GM12878 (cell line): ENCODE measurements around the gene DHRS9. TPM values are rescaled to one million over a fixed set of nuclear protein-coding genes. Genes with fewer than 3 reads are reported as not detected.

Experiments used
- ATAC-seq: fragments of 200-7000 bp; cut with Tn5 transposase; 3 replicates; pipeline ENCODE4 v1.9.1; 2020; ENCODE audit warnings: mild to moderate bottlenecking, moderate library complexity
- BruUV-seq: library from RNA; stranded (reverse); fragments of 400-500 nt; replicated peaks from 2 replicates; lab custom pipeline; 2021; lab: Mats Ljungman, UMichigan
- CTCF ChIA-PET: fragments of 300-600 bp; sonication (Branson Sonifier 250); formaldehyde crosslinking; extraction: SDS; loops from one replicate; lab custom pipeline; 2021; ENCODE audit warnings: inconsistent platforms; lab: Yijun Ruan, JAX
- POLR2A ChIA-PET: fragments of 350-600 bp; formaldehyde crosslinking; extraction: SDS; loops from one replicate; lab custom pipeline; 2021; ENCODE audit warnings: inconsistent platforms; lab: Charles Lee
- RAD21 ChIA-PET: fragments of 300-600 bp; sonication (Branson Sonifier 250); formaldehyde crosslinking; loops from one replicate; lab custom pipeline; 2023; ENCODE audit warnings: antibody characterized with exemption; ENCODE audit not compliant: unreplicated experiment; lab: Charles Lee
- SMC1A ChIA-PET: fragments of 300-600 bp; sonication (Branson Sonifier 250); formaldehyde crosslinking; loops from one replicate; lab custom pipeline; 2023; ENCODE audit not compliant: unreplicated experiment, uncharacterized antibody; lab: Charles Lee
- DNase-seq: peaks from one replicate; pipeline ENCODE4 v3.0.0-alpha.2; 2011; ENCODE audit warnings: low read depth, low spot score
- FAIRE-seq: peaks from 3 replicates; lab custom pipeline; 2011; peaks lifted over from hg19 to GRCh38; lab: Jason Lieb, UNC
- H2AFZ ChIP-seq: 2 replicates; pipeline ENCODE4 v1.6.0; 2011; ENCODE audit warnings: low read depth, low read length, control low read depth; ENCODE audit not compliant: control insufficient read depth
- H3K27ac ChIP-seq: 2 replicates; pipeline ENCODE4 v1.5.1; 2011; ENCODE audit warnings: control low read depth; ENCODE audit not compliant: control insufficient read depth, insufficient read depth
- H3K27me3 ChIP-seq, 2 experiments: replicated peaks in 1 of 2; 2 replicates each; pipeline versions ENCODE4 v1.6.0 to v1.6.1; 2011; ENCODE audit warnings: low read length in 1 of 2; ENCODE audit not compliant: control insufficient read depth in 2 of 2, insufficient read depth in 2 of 2
- H3K36me3 ChIP-seq, 2 experiments: 2 replicates each; pipeline ENCODE4 v1.5.1; 2011; ENCODE audit warnings: low read length in 1 of 2; ENCODE audit not compliant: control insufficient read depth in 2 of 2, insufficient read depth in 2 of 2
- H3K4me1 ChIP-seq: 2 replicates; pipeline ENCODE4 v1.6.1; 2011; ENCODE audit warnings: mild to moderate bottlenecking, low read length, moderate library complexity, mixed read lengths; ENCODE audit not compliant: control insufficient read depth, insufficient read depth
- H3K4me2 ChIP-seq: 2 replicates; pipeline ENCODE4 v1.6.0; 2011; ENCODE audit warnings: control low read depth; ENCODE audit not compliant: control insufficient read depth, insufficient read depth
- H3K4me3 ChIP-seq: fragments of 200-600 bp; sonication (generic); 2 replicates; pipeline ENCODE4 v1.5.1; 2016
- H3K79me2 ChIP-seq: 2 replicates; pipeline ENCODE4 v1.6.0; 2011; ENCODE audit warnings: low read length; ENCODE audit not compliant: control insufficient read depth, insufficient read depth
- H3K9ac ChIP-seq: 2 replicates; pipeline ENCODE4 v1.8.0; 2011; ENCODE audit warnings: low read length, control low read depth, mixed read lengths; ENCODE audit not compliant: control insufficient read depth, insufficient read depth
- H3K9me3 ChIP-seq: replicated peaks from 3 replicates; pipeline ENCODE4 v1.5.1; 2011; ENCODE audit warnings: mild to moderate bottlenecking, low read length; ENCODE audit not compliant: control insufficient read depth, insufficient read depth
- H4K20me1 ChIP-seq: 2 replicates; pipeline ENCODE4 v1.6.0; 2011; ENCODE audit not compliant: control insufficient read depth, insufficient read depth
- BACH1 ChIP-seq: fragments of 450-650 bp; IDR thresholded peaks from 2 replicates; pipeline ENCODE4 v1.6.1; 2017; ENCODE audit warnings: mild to moderate bottlenecking, borderline replicate concordance
- CHD4 ChIP-seq: fragments of 200-600 bp; sonication (generic); IDR thresholded peaks from 2 replicates; pipeline ENCODE4 v1.6.1; 2016; ENCODE audit warnings: mild to moderate bottlenecking
- EZH2 ChIP-seq: IDR thresholded peaks from 2 replicates; pipeline ENCODE4 v1.6.1; 2012; ENCODE audit warnings: low read depth, mild to moderate bottlenecking, control low read depth, inconsistent platforms, low read length, borderline replicate concordance; ENCODE audit not compliant: control insufficient read depth
- FOS ChIP-seq: IDR thresholded peaks from 3 replicates; pipeline ENCODE4 v1.6.1; 2011; ENCODE audit warnings: borderline replicate concordance; ENCODE audit not compliant: insufficient read length; ENCODE audit errors: extremely low read depth
- HDGF ChIP-seq: fragments of 450-650 bp; IDR thresholded peaks from 2 replicates; pipeline ENCODE4 v1.6.1; 2016; ENCODE audit warnings: antibody characterized with exemption
- MTA3 ChIP-seq: IDR thresholded peaks from 2 replicates; pipeline ENCODE4 v1.6.1; 2012; ENCODE audit warnings: low read length, inconsistent platforms, borderline replicate concordance
- RUNX3 ChIP-seq: IDR thresholded peaks from 2 replicates; pipeline ENCODE4 v1.6.1; 2012; ENCODE audit warnings: low read length, inconsistent platforms
- SIN3A ChIP-seq: IDR thresholded peaks from 2 replicates; pipeline ENCODE4 v1.6.1; 2012; ENCODE audit warnings: low read depth, low read length, improper control_type of control experiment
- SREBF1 ChIP-seq: IDR thresholded peaks from 2 replicates; pipeline ENCODE4 v1.6.1; 2012; ENCODE audit warnings: mild to moderate bottlenecking, low read length
- SUZ12 ChIP-seq: fragments of 200-600 bp; sonication (generic); IDR thresholded peaks from one replicate; pipeline ENCODE4 v1.6.1; 2018; ENCODE audit warnings: antibody characterized with exemption, mild to moderate bottlenecking; ENCODE audit not compliant: unreplicated experiment
- YY1 ChIP-seq: IDR thresholded peaks from 2 replicates; pipeline ENCODE4 v1.6.1; 2011; ENCODE audit warnings: low read depth, mild to moderate bottlenecking, low read length
- ZNF622 ChIP-seq: fragments of 450-650 bp; IDR thresholded peaks from 2 replicates; pipeline ENCODE4 v1.6.1; 2017; ENCODE audit warnings: mild to moderate bottlenecking, inconsistent platforms
- WGBS: methylation state at CpG from one replicate; pipeline ENCODE4 v1.1.6; 2016; ENCODE audit warnings: low lambda C conversion rate; ENCODE audit not compliant: insufficient replicate concordance, insufficient coverage; ENCODE audit errors: missing lambda C conversion rate; 5-methylcytosine and 5-hydroxymethylcytosine counted together
- in situ Hi-C: fragments of 300-500 bp; cut with MboI; formaldehyde crosslinking; loops from 9 replicates; pipeline ENCODE4 v1.14.3; 2018; ENCODE audit warnings: mixed read lengths
- intact Hi-C: fragments of 100-400 bp; cut with micrococcal nuclease; formaldehyde crosslinking; loops from one replicate; pipeline ENCODE4 v1.14.2; 2022; ENCODE audit not compliant: unreplicated experiment
- polyA plus RNA-seq, 11 experiments: library from polyadenylated mRNA; depleted of rRNA in 4 of 11; unstranded in 6 of 11; stranded (reverse) in 5 of 11; fragments of >200 nt; fragmentation: Nextera tagmentation in 4 of 11; fragmentation: Illumina TruSeq in 1 of 11; extraction: Ambion mirVana in 4 of 11; extraction: Trizol in 1 of 11; gene quantifications; 1 replicate in 1 of 11; 2 replicates in 10 of 11; pipeline versions ENCODE4 v1.2.1 to v1.2.3, GENCODE V29; 2011 to 2016; ENCODE audit warnings: inconsistent platforms in 2 of 11, missing spikeins in 2 of 11, low read depth in 1 of 11
- total RNA-seq, 4 experiments: library from RNA; depleted of rRNA in 3 of 4; stranded (reverse); fragments of >200 nt in 3 of 4; fragmentation: Illumina TruSeq in 1 of 4; extraction: Trizol in 1 of 4; gene quantifications; 2 replicates each; pipeline versions ENCODE4 v1.2.1 to v1.2.3, GENCODE V29; 2013 to 2021
- TF ChIP-seq, protein P1 (sequence below): fragments of 450-650 bp; IDR thresholded peaks from 2 replicates; pipeline ENCODE4 v1.6.1; 2017; ENCODE audit warnings: mild to moderate bottlenecking
- TF ChIP-seq, protein P2 (sequence below): IDR thresholded peaks from 2 replicates; pipeline ENCODE4 v1.6.1; 2011; ENCODE audit warnings: mild to moderate bottlenecking, low read depth, low read length, moderate library complexity; ENCODE audit not compliant: insufficient replicate concordance
- TF ChIP-seq, protein P3 (sequence below): IDR thresholded peaks from 2 replicates; pipeline ENCODE4 v1.6.1; 2012; ENCODE audit warnings: low read depth, low read length, improper control_type of control experiment

The DHRS9 gene
- total and polyA plus RNA-seq, 10 of the 15 experiments (the other 5 are each of a cell fraction or from before 2014, with no cell fraction given): 0.09 to 0.34 (median 0.13) TPM; not detected in 5

DNA sequence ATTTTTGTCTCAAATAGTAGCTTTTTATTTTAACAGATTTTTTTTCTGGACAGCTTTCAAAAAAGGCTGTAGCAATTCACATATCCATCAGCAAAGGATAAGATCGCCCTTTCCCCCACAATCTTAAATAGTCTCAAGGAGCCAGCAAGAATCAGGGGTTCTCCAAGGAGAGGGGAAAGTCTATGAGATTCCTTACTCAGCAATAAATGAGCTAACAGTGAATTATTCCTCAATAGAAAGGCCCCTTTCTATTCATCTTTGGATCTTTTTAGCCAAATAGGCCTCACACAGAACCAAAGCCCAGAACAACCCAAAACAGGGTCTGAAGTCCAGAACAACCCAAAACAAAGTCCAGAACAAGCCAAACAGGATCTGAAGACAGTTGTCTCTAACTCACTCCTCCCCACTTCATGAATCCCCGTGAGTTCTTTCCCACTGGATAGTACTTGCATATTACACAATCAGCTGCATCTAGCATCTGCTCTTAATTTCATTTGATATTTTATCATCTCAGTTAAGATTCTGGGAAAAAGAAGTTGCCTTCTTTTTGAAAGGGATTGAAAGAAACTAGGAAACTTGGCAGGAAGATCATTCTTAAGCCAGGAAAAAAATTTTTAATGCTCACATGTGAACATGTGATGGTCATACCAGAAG is 3.4 kb upstream of the DHRS9 start:
- Histone ChIP-seq H3K79me2 (no peaks in the 10 kb centered on the region), H3K9ac (no peak overlapping the region), H3K36me3 (no peaks in the 10 kb centered on the region), H2AFZ (no peak overlapping the region), H4K20me1 (no peaks in the 10 kb centered on the region), H3K4me1 (no peaks in the 10 kb centered on the region), H3K4me2 (no peak overlapping the region), H3K4me3 (no peak overlapping the region), H3K27me3 (no peaks in the 10 kb centered on the region; a peak in 1 of 4 replicates), H3K27ac (no peak overlapping the region), H3K9me3 (no peaks in the 10 kb centered on the region)
- BruUV-seq: no TSS peak
- ChIA-PET SMC1A (no interaction called here), RAD21 (no interaction called here), CTCF (interaction anchor here (0.7 to 1.4 kb wide), 3 partner anchors 45 to 416 kb away, joined by 3 read pairs; no protein-coding TSS in a partner anchor), POLR2A (no interaction called here)
- FAIRE-seq (no peak), DNase-seq (no peak), ATAC-seq (no peak)
- in situ Hi-C loops (no loop called here), intact Hi-C loops (no loop called here)
- no peak for TF ChIP-seq FOS
- no peak for TF ChIP-seq EZH2
- TF ChIP-seq BACH1: no peak
- no peak for TF ChIP-seq SIN3A
- no peak for TF ChIP-seq CHD4
- no peak for TF ChIP-seq MTA3
- TF ChIP-seq SUZ12: no peak
- TF ChIP-seq RUNX3: no peak
- TF ChIP-seq, protein P1, sequence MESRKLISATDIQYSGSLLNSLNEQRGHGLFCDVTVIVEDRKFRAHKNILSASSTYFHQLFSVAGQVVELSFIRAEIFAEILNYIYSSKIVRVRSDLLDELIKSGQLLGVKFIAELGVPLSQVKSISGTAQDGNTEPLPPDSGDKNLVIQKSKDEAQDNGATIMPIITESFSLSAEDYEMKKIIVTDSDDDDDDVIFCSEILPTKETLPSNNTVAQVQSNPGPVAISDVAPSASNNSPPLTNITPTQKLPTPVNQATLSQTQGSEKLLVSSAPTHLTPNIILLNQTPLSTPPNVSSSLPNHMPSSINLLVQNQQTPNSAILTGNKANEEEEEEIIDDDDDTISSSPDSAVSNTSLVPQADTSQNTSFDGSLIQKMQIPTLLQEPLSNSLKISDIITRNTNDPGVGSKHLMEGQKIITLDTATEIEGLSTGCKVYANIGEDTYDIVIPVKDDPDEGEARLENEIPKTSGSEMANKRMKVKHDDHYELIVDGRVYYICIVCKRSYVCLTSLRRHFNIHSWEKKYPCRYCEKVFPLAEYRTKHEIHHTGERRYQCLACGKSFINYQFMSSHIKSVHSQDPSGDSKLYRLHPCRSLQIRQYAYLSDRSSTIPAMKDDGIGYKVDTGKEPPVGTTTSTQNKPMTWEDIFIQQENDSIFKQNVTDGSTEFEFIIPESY: no peak
- TF ChIP-seq SREBF1: no peak
- TF ChIP-seq HDGF: no peak
- TF ChIP-seq, protein P2, sequence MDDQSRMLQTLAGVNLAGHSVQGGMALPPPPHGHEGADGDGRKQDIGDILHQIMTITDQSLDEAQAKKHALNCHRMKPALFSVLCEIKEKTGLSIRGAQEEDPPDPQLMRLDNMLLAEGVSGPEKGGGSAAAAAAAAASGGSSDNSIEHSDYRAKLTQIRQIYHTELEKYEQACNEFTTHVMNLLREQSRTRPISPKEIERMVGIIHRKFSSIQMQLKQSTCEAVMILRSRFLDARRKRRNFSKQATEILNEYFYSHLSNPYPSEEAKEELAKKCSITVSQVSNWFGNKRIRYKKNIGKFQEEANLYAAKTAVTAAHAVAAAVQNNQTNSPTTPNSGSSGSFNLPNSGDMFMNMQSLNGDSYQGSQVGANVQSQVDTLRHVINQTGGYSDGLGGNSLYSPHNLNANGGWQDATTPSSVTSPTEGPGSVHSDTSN: no peak
- no peak for TF ChIP-seq ZNF622
- TF ChIP-seq, protein P3, sequence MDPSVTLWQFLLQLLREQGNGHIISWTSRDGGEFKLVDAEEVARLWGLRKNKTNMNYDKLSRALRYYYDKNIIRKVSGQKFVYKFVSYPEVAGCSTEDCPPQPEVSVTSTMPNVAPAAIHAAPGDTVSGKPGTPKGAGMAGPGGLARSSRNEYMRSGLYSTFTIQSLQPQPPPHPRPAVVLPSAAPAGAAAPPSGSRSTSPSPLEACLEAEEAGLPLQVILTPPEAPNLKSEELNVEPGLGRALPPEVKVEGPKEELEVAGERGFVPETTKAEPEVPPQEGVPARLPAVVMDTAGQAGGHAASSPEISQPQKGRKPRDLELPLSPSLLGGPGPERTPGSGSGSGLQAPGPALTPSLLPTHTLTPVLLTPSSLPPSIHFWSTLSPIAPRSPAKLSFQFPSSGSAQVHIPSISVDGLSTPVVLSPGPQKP: no peak
- TF ChIP-seq YY1: no peak
- WGBS: 4% methylated on average over 2 of the region's 2 CpGs
